ENCODE measurements around the gene NACC2.

DNA sequence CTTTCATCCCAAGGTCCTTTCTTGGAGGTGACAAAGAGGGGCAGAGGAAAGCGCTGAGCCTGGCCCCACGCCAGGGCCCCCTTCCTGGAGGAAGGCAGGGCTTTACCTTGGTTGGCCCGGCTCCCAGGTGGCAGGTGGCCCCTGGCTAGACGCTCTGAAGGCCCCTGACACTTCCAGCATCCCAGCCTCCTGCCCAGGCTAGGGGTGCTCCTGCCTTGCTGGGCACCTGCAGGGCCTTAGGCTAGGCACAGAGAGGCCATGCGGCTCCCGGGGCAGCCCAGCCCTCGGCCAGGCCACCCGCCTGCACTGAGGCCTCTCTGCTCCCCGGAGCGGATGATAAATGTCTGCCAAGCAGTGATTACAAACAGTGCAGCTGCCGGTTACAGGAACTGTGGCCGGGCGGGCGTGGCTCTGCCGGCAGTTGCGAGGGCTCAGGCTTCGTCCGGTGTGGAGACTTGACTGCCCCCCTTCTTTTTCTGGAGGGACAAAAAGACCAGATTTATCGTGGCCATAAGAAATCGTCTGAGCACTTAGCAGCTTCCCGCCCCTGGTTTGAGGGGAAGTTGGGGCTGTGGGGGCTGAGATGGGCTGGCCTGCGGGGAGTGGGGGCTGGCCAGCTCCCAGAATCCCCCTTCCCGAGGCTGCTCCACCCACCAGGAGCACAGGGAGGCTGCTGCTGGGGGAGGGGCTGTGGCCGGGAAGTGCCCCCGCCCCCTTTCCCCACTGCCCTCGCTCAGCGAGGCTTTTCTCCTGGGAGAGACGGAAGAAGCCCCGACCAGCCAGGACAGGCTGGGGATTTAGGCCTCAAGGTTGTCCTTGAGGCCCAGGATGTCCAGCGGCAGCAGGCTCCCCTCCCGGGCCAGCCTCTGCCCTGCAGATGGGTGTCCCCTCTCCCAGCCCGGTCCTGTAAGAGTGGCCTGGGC, 102.3 kb downstream of the NACC2 start:
- TF ChIP-seq TCF12 (IDR thresholded peaks at IDR 0.05), result peak; percentile 58
- no peak for TF ChIP-seq TAF1 (IDR thresholded peaks at IDR 0.05; ENCODE audit: borderline replicate concordance, low read depth, low read length)
